Liver (tissue), 3 donors: Measurements from ENCODE around the gene POC1A.

Source experiments
- FOXA1 ChIP-seq: IDR thresholded peaks from 2 replicates; pipeline ENCODE4 v1.6.1; 2016; ENCODE audit warnings: antibody characterized with exemption
- FOXA2 ChIP-seq: IDR thresholded peaks from 2 replicates; pipeline ENCODE4 v1.6.1; 2016; ENCODE audit warnings: antibody characterized with exemption
- GABPA ChIP-seq, 2 donors: IDR thresholded peaks in 1 of 2; conservative IDR thresholded peaks in 1 of 2; 2 replicates each; pipeline ENCODE4 v1.6.1; 2016; ENCODE audit warnings: antibody characterized with exemption in 2 of 2, mild to moderate bottlenecking in 1 of 2, moderate library complexity in 1 of 2
- HNF4G ChIP-seq: IDR thresholded peaks from 2 replicates; pipeline ENCODE4 v1.6.1; 2016; ENCODE audit warnings: antibody characterized with exemption
- JUND ChIP-seq, 2 donors: IDR thresholded peaks; 2 replicates each; pipeline ENCODE4 v1.6.1; 2016; ENCODE audit warnings: antibody characterized with exemption in 2 of 2
- RAD21 ChIP-seq, 2 donors: IDR thresholded peaks; 2 replicates each; pipeline ENCODE4 v1.6.1; 2016; ENCODE audit warnings: antibody characterized with exemption in 2 of 2, mild to moderate bottlenecking in 2 of 2
- REST ChIP-seq: IDR thresholded peaks from 2 replicates; pipeline ENCODE4 v1.6.1; 2016; ENCODE audit warnings: antibody characterized with exemption, mild to moderate bottlenecking
- SP1 ChIP-seq: IDR thresholded peaks from 2 replicates; pipeline ENCODE4 v1.6.1; 2018; ENCODE audit warnings: antibody characterized with exemption, mild to moderate bottlenecking
- TAF1 ChIP-seq: conservative IDR thresholded peaks from 2 replicates; pipeline ENCODE4 v1.6.1; 2016; ENCODE audit warnings: antibody characterized with exemption, mild to moderate bottlenecking
- YY1 ChIP-seq: IDR thresholded peaks from 2 replicates; pipeline ENCODE4 v1.6.1; 2016; ENCODE audit warnings: antibody characterized with exemption, mild to moderate bottlenecking
- TF ChIP-seq, protein P1 (sequence below): IDR thresholded peaks from 2 replicates; pipeline ENCODE4 v1.6.1; 2016; ENCODE audit warnings: antibody characterized with exemption
- TF ChIP-seq, protein P2 (sequence below): fragments of 150-350 bp; IDR thresholded peaks from 2 replicates; pipeline ENCODE4 v1.5.1; 2017; ENCODE audit warnings: improper control_type of control experiment, low read depth, low read length; ENCODE audit not compliant: missing input control
- TF ChIP-seq, protein P3 (sequence below): IDR thresholded peaks from 2 replicates; pipeline ENCODE4 v1.6.1; 2016; ENCODE audit warnings: antibody characterized with exemption
- donor health status: healthy.
- donor health status: healthy.

DNA sequence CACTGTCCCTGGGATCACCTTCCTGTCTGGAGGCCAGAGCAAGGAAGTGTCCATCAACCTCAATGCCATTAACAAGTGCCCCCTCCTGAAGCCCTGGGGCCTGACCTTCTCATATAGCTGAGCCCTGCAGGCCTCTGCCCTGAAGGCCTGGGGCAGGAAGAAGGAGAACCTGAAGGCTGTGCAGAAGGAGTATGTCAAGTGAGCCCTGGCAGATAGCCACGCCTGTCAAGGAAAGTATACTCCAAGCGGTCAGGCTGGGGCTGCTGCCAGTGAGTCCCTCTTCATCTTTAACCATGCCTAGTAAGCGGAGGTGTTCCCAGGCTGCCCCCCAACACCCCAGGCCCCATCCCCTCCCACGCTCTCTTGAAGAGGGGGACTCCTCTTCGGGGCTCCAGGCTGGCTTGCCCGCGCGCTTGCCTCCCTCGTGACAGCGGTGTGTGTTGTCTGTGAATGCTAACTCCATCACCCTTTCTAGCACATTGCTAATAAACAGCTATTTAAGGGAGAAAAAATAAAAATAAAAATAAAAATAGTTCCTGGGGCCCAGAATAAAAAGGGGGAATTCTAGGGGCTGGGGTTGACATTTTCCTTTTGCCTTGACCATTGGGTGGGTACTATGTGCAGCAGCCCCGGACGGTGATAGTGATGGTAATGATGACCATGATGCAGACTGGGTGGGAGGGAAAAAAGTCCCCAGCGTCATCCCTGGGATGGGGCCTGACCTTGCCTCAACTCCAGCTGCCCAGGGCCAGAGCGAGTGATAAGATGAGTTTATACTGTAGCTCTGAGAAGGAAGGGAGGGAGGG is 40.5 kb upstream of the POC1A start:
- TF ChIP-seq, protein P1, sequence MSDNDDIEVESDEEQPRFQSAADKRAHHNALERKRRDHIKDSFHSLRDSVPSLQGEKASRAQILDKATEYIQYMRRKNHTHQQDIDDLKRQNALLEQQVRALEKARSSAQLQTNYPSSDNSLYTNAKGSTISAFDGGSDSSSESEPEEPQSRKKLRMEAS, result no peak
- TF ChIP-seq GABPA (IDR thresholded peaks at IDR 0.05 in 1 of 2, conservative IDR thresholded peaks at IDR 0.05 in 1 of 2), result no peak
- TF ChIP-seq, protein P2, sequence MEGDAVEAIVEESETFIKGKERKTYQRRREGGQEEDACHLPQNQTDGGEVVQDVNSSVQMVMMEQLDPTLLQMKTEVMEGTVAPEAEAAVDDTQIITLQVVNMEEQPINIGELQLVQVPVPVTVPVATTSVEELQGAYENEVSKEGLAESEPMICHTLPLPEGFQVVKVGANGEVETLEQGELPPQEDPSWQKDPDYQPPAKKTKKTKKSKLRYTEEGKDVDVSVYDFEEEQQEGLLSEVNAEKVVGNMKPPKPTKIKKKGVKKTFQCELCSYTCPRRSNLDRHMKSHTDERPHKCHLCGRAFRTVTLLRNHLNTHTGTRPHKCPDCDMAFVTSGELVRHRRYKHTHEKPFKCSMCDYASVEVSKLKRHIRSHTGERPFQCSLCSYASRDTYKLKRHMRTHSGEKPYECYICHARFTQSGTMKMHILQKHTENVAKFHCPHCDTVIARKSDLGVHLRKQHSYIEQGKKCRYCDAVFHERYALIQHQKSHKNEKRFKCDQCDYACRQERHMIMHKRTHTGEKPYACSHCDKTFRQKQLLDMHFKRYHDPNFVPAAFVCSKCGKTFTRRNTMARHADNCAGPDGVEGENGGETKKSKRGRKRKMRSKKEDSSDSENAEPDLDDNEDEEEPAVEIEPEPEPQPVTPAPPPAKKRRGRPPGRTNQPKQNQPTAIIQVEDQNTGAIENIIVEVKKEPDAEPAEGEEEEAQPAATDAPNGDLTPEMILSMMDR, result no peak
- no peak for TF ChIP-seq REST
- TF ChIP-seq YY1, result no peak
- no peak for TF ChIP-seq HNF4G
- TF ChIP-seq, protein P3, sequence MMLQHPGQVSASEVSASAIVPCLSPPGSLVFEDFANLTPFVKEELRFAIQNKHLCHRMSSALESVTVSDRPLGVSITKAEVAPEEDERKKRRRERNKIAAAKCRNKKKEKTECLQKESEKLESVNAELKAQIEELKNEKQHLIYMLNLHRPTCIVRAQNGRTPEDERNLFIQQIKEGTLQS, result no peak
- no peak for TF ChIP-seq RAD21 (IDR thresholded peaks at IDR 0.05)
- no peak for TF ChIP-seq JUND (IDR thresholded peaks at IDR 0.05)
- TF ChIP-seq TAF1, result no peak
- no peak for TF ChIP-seq SP1
- TF ChIP-seq FOXA2, result no peak
- TF ChIP-seq FOXA1, result no peak
